Measurements from ENCODE around the gene LCN1.

LCN1 gene

GRCh38 chr9:135568026-135568425 is 46.8 kb downstream of the LCN1 start:
- DNase-seq (ENCODE audit: low read depth) = no peak

GRCh38 chr9:135570456-135570855 is 49.2 kb downstream of the LCN1 start:
- DNase-seq (ENCODE audit: low read depth) = no peak

- no peak for DNase-seq (ENCODE audit: low read depth)
These were observed 51.0 kb downstream of the LCN1 start for GRCh38 chr9:135572233-135572632.

GRCh38 chr9:135573124-135573523 is 51.9 kb downstream of the LCN1 start:
- no peak for DNase-seq (ENCODE audit: low read depth)

- no peak for DNase-seq (ENCODE audit: low read depth)
These were observed 53.1 kb downstream of the LCN1 start for GRCh38 chr9:135574331-135574730.

GRCh38 chr9:135574943-135575342 is 53.7 kb downstream of the LCN1 start:
- no peak for DNase-seq (ENCODE audit: low read depth)

Data from stimulated activated CD8-positive, alpha-beta memory T cell treated with anti-CD3 and anti-CD28 coated beads, Interleukin-12 subunit alpha, Interleukin-12 subunit beta, amount 100 ng/mL, for 1 hour (primary cell).